Neuronal stem cell (in vitro differentiated cells): ENCODE data around the gene BIRC5.
A peak's percentile ranks its signal among the peaks of the same experiment; 100 is the strongest.

Experiments
- DNase-seq: peaks from one replicate; pipeline ENCODE4 v3.0.0-alpha.2; 2013; ENCODE audit warnings: low spot score
- H2AFZ ChIP-seq: one replicate; pipeline ENCODE4 v1.6.1; 2013; ENCODE audit warnings: mild to moderate bottlenecking, low read length, inconsistent platforms
- H2AK5ac ChIP-seq: 2 replicates; pipeline ENCODE4 v1.6.1; 2013; ENCODE audit warnings: low read depth, mild to moderate bottlenecking, inconsistent platforms, low read length, moderate library complexity, mixed read lengths
- H2BK120ac ChIP-seq: 2 replicates; pipeline ENCODE4 v1.6.1; 2013; ENCODE audit warnings: low read depth, mild to moderate bottlenecking, inconsistent platforms, low read length, moderate library complexity, mixed read lengths
- H2BK12ac ChIP-seq: one replicate; pipeline ENCODE4 v1.6.1; 2013; ENCODE audit warnings: low read length, inconsistent platforms
- H2BK15ac ChIP-seq: 2 replicates; pipeline ENCODE4 v1.6.1; 2013; ENCODE audit warnings: mild to moderate bottlenecking, low read length, inconsistent platforms, mixed read lengths
- H2BK5ac ChIP-seq: one replicate; pipeline ENCODE4 v1.6.1; 2013; ENCODE audit warnings: inconsistent platforms, mild to moderate bottlenecking, low read length, moderate library complexity
- H3K14ac ChIP-seq: one replicate; pipeline ENCODE4 v1.6.1; 2013; ENCODE audit warnings: low read length, inconsistent platforms
- H3K18ac ChIP-seq: 2 replicates; pipeline ENCODE4 v1.6.1; 2013; ENCODE audit warnings: low read length, inconsistent platforms
- H3K23ac ChIP-seq: 2 replicates; pipeline ENCODE4 v1.6.1; 2013; ENCODE audit warnings: low read depth, mild to moderate bottlenecking, mixed read lengths, low read length, inconsistent platforms; ENCODE audit not compliant: poor library complexity
- H3K27ac ChIP-seq: replicated peaks from 3 replicates; pipeline ENCODE4 v1.5.1; 2013; ENCODE audit warnings: low read length, inconsistent platforms
- H3K27me3 ChIP-seq, 3 experiments: 2 replicates each; pipeline ENCODE4 v1.6.1; 2013; ENCODE audit warnings: low read length in 3 of 3, mild to moderate bottlenecking in 2 of 3, inconsistent platforms in 1 of 3, low read depth in 1 of 3, mixed read lengths in 1 of 3, moderate library complexity in 1 of 3; ENCODE audit not compliant: control insufficient read depth in 3 of 3, insufficient read depth in 3 of 3
- H3K36me3 ChIP-seq, 2 donors: replicated peaks in 1 of 2; 2 replicates each; pipeline ENCODE4 v1.6.1; 2013; ENCODE audit warnings: low read length in 2 of 2; ENCODE audit not compliant: control insufficient read depth in 2 of 2, insufficient read depth in 2 of 2
- H3K4ac ChIP-seq: 2 replicates; pipeline ENCODE4 v1.6.1; 2013; ENCODE audit warnings: inconsistent platforms, mild to moderate bottlenecking, low read length, moderate library complexity
- H3K4me1 ChIP-seq, 2 donors: 1 replicate in 1 of 2; 2 replicates in 1 of 2; pipeline ENCODE4 v1.6.1; 2013; ENCODE audit warnings: low read length in 2 of 2, low read depth in 1 of 2; ENCODE audit not compliant: control insufficient read depth in 2 of 2, insufficient read depth in 1 of 2
- H3K4me2 ChIP-seq: one replicate; pipeline ENCODE4 v1.6.1; 2013; ENCODE audit warnings: mild to moderate bottlenecking, low read length, inconsistent platforms; ENCODE audit not compliant: insufficient read depth, poor library complexity, severe bottlenecking
- H3K4me3 ChIP-seq, 2 donors: 2 replicates each; pipeline ENCODE4 v1.5.1; 2013; ENCODE audit warnings: low read length in 2 of 2, mild to moderate bottlenecking in 2 of 2, inconsistent platforms in 1 of 2, moderate library complexity in 1 of 2
- H3K79me1 ChIP-seq: one replicate; pipeline ENCODE4 v1.6.1; 2013; ENCODE audit warnings: low read depth, mild to moderate bottlenecking, inconsistent platforms, low read length, moderate library complexity
- H3K9ac ChIP-seq: one replicate; pipeline ENCODE4 v1.6.1; 2013; ENCODE audit warnings: mild to moderate bottlenecking, low read depth, low read length, inconsistent platforms; ENCODE audit not compliant: poor library complexity
- H3K9me3 ChIP-seq, 2 donors: replicated peaks in 1 of 2; 2 replicates each; pipeline versions ENCODE3 to v1.6.1; 2013; ENCODE audit warnings: low read length in 2 of 2, mild to moderate bottlenecking in 2 of 2, inconsistent platforms in 1 of 2, low read depth in 1 of 2, mixed read lengths in 1 of 2, moderate library complexity in 1 of 2; ENCODE audit not compliant: control insufficient read depth in 2 of 2, insufficient read depth in 1 of 2
- H4K8ac ChIP-seq: one replicate; pipeline ENCODE4 v1.6.1; 2013; ENCODE audit warnings: low read depth, mild to moderate bottlenecking, inconsistent platforms, low read length, moderate library complexity
- H4K91ac ChIP-seq: one replicate; pipeline ENCODE4 v1.6.1; 2013; ENCODE audit warnings: low read length, low read depth, mild to moderate bottlenecking, inconsistent platforms; ENCODE audit not compliant: poor library complexity
- WGBS, 2 donors: extraction: QIAGEN DNeasy Blood & Tissue Kit; methylation state at CpG; one replicate each; pipeline ENCODE4 v1.1.7; 2013; ENCODE audit warnings: missing lambda C conversion rate in 2 of 2, mixed read lengths in 1 of 2; ENCODE audit not compliant: insufficient read length in 2 of 2, insufficient replicate concordance in 1 of 2; ENCODE audit errors: extremely low coverage in 2 of 2; 5-methylcytosine and 5-hydroxymethylcytosine counted together

BIRC5 gene

GRCh38 chr17:78184351-78184750 is 29.7 kb upstream of the BIRC5 start:
- Histone ChIP-seq H3K27ac (no peak overlapping the region), H3K4me3 (peak overlapping the region in 1 of 2 donors; percentile 3), H2BK5ac (no peak overlapping the region), H4K8ac (no peak overlapping the region), H2BK120ac (no peak overlapping the region), H3K4ac (no peak overlapping the region), H2BK12ac (no peak overlapping the region), H3K4me1 (peaks cover 18 to 23% of the 10 kb centered on the region in 2 donors), H3K79me1 (peaks cover 10% of the 10 kb centered on the region), H3K14ac (no peak overlapping the region), H3K18ac (no peak overlapping the region), H2AFZ (no peak overlapping the region), H3K9me3 (no peaks in the 10 kb centered on the region), H3K27me3 (no peaks in the 10 kb centered on the region), H3K23ac (no peak overlapping the region), H3K36me3 (peaks cover 33 to 66% of the 10 kb centered on the region in 2 donors), H2AK5ac (no peak overlapping the region), H2BK15ac (no peak overlapping the region), H4K91ac (no peak overlapping the region), H3K9ac (no peak overlapping the region), H3K4me2 (no peak overlapping the region)
- no CpG with 5 or more reads among the region's 10 CpGs for WGBS, 2 donors
- DNase-seq: no peak

GRCh38 chr17:78184868-78185267 is 29.2 kb upstream of the BIRC5 start:
- H3K9ac ChIP-seq: no peak overlapping the region
- H3K4me2 ChIP-seq: no peak overlapping the region
- no peak overlapping the region for H3K23ac ChIP-seq
- no peak overlapping the region for H3K18ac ChIP-seq
- peak overlapping the region; percentile 6 for H3K27ac ChIP-seq
- H2BK12ac ChIP-seq: no peak overlapping the region
- H3K27me3 ChIP-seq: no peaks in the 10 kb centered on the region
- H3K4ac ChIP-seq: no peak overlapping the region
- H2BK120ac ChIP-seq: no peak overlapping the region
- peaks cover 18 to 23% of the 10 kb centered on the region in 2 donors for H3K4me1 ChIP-seq
- WGBS, 2 donors: no CpG with 5 or more reads among the region's 9 CpGs
- H3K9me3 ChIP-seq: no peaks in the 10 kb centered on the region
- H2AFZ ChIP-seq: no peak overlapping the region
- peaks cover 13% of the 10 kb centered on the region for H3K79me1 ChIP-seq
- no peak overlapping the region for H4K91ac ChIP-seq
- no peak overlapping the region for H2BK15ac ChIP-seq
- no peak for DNase-seq
- H2AK5ac ChIP-seq: no peak overlapping the region
- no peak overlapping the region for H3K14ac ChIP-seq
- no peak overlapping the region for H4K8ac ChIP-seq
- H3K4me3 ChIP-seq: no peak overlapping the region
- peaks cover 28 to 60% of the 10 kb centered on the region in 2 donors for H3K36me3 ChIP-seq
- no peak overlapping the region for H2BK5ac ChIP-seq

- H3K23ac ChIP-seq: no peak overlapping the region
- no peak overlapping the region for H3K14ac ChIP-seq
- H3K18ac ChIP-seq: no peak overlapping the region
- peak overlapping the region; percentile 81 for H3K9ac ChIP-seq
- no peak overlapping the region for H2BK12ac ChIP-seq
- no peak overlapping the region for H3K4ac ChIP-seq
- no peak overlapping the region for H3K27ac ChIP-seq
- no peak overlapping the region for H2BK15ac ChIP-seq
- H3K27me3 ChIP-seq: no peaks in the 10 kb centered on the region
- H3K36me3 ChIP-seq: peaks cover 25 to 59% of the 10 kb centered on the region in 2 donors
- peak overlapping the region; percentile 27 for H2AK5ac ChIP-seq
- H4K8ac ChIP-seq: no peak overlapping the region
- no peak overlapping the region for H2AFZ ChIP-seq
- no peak overlapping the region for H4K91ac ChIP-seq
- no peak for DNase-seq
- peak overlapping the region; percentile 94 for H3K4me2 ChIP-seq
- no CpG with 5 or more reads among the region's 10 CpGs for WGBS, 2 donors
- no peaks in the 10 kb centered on the region for H3K9me3 ChIP-seq
- peaks cover 18 to 23% of the 10 kb centered on the region in 2 donors for H3K4me1 ChIP-seq
- H2BK120ac ChIP-seq: no peak overlapping the region
- peaks cover 15% of the 10 kb centered on the region for H3K79me1 ChIP-seq
- H2BK5ac ChIP-seq: peak overlapping the region; percentile 95
- peak overlapping the region; percentile 89 to 100 for H3K4me3 ChIP-seq
Observed at GRCh38 chr17:78185981-78186691, 27.9 kb upstream of the BIRC5 start.

- Histone ChIP-seq H2BK120ac (no peak within 1 kb of the TSS), H3K79me1 (peaks cover 13% of the 10 kb centered on the region), H3K4ac (no peak within 1 kb of the TSS), H2AK5ac (peak within 1 kb of the TSS; percentile 78), H3K27ac (peak within 1 kb of the TSS; percentile 55), H3K4me3 (peak within 1 kb of the TSS; percentile 89 to 100), H3K9ac (peak within 1 kb of the TSS; percentile 98), H4K8ac (no peak within 1 kb of the TSS), H3K9me3 (no peaks in the 10 kb centered on the region), H3K4me1 (peaks cover 18 to 23% of the 10 kb centered on the region in 2 donors), H2BK12ac (no peak within 1 kb of the TSS), H3K27me3 (no peaks in the 10 kb centered on the region), H2AFZ (peak within 1 kb of the TSS; percentile 96), H2BK15ac (no peak within 1 kb of the TSS), H3K23ac (peak within 1 kb of the TSS; percentile 81), H3K18ac (peak within 1 kb of the TSS; percentile 92), H3K4me2 (peak within 1 kb of the TSS; percentile 94), H3K36me3 (peaks cover 23 to 57% of the 10 kb centered on the region in 2 donors), H2BK5ac (peak within 1 kb of the TSS; percentile 95), H3K14ac (no peak within 1 kb of the TSS), H4K91ac (no peak within 1 kb of the TSS)
- no CpG with 5 or more reads among the region's 57 CpGs for WGBS, 2 donors
- peak; percentile 96 for DNase-seq
Observed at GRCh38 chr17:78186692-78187595, 27.1 kb upstream of the BIRC5 start, which contains the start of the genes AFMID and TK1. AFMID (plus strand) TSS chr17:78187362; CDS start chr17:78187371, 9 bp downstream. TK1 (minus strand) TSS chr17:78187052; CDS start chr17:78186994, 58 bp downstream.
